M059J (cell line): ENCODE data around the gene CTR9. TPM values are rescaled to one million over a fixed set of nuclear protein-coding genes. Genes with fewer than 3 reads are reported as not detected.

ENCODE experiments used
- DNase-seq: peaks from one replicate; pipeline ENCODE4 v3.0.0-alpha.2; 2012; ENCODE audit warnings: low read depth
- total RNA-seq: library from RNA; depleted of rRNA; stranded (reverse); fragments of >200 nt; shearing (Covaris generic); gene quantifications from 2 replicates; pipeline ENCODE4 v1.2.3, GENCODE V29; 2014; rRNA removed

The CTR9 gene
- total RNA-seq: 21.5 and 27.8 TPM in 2 replicates

DNA sequence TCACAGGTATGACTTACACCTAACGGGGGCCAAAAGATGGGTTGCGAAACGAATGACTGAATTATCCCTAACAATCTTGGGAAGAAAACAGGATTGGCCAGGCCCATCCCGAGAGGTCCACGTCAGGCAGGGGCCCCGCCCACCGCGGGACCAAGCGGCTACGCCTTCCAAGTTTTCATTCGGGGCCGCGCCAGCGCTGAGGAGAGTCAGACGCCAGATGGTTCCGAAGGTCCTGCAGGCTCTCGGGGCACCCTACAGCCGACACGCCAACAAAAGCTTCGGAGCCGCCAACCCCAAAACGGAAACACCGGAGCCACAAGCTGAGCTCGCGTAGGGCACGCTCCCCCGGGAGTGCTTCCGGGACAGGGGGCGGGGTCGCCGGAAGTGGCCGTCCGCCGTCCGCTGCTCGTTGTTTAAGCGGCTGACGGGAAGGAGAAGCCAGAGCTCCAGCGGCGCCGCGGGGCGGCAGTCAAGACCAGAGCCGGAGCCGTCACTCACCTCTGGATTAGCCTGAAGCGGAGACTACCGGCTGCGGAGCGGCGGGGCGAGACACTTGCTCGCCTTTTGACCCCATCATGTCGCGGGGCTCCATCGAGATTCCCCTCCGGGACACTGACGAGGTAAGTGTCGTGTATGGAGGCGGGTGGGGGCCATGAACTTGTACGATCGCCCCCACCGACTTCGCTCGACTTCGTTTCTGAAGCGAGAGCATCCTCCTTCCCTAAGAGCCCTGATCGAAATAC lies at the start of gene CTR9:
Gene CTR9, plus strand, starts transcription at position 409 of the 743 bp plus-strand sequence. Its CDS starts 167 bp downstream, at position 576.
- DNase-seq: peak; percentile 92

DNA sequence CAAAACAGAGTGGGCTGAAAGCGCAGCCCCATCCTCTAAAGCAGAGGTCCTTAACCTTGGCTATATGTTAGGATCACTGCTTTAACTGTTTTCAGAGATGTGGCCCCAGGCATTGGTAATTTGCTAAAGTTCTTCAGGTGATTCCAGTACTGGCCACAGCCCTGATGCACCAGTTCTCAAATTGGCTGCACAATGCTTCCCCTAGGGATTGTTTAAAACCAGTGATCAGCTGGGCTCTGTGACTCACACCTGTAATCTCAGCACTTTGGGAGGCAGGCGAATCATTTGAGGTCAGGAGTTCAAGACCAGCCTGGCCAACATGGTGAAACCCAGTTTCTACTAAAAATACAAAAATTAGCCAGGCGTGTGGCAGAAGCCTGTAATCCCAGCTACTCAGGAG lies 49.1 kb upstream of the CTR9 start:
- DNase-seq: peak; percentile 81

DNA sequence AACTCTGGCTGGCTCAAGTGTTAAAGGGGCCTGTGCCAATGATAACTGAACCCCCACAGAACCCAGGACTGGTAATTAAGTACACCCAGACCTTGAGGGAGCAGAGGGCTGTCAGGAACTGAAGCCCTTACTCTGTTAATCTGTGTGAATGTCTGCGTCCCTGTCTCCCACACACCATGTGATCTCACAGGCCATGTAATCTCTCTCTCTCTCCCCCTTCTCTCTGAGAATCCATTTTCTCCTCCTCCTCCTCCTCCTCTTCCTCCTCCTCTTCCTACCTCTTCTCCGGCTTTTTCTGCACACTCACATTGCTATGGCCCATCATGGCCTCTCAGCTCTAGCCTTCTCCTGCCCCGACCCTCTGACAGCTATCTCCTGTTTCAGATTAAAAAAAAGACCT lies 42.9 kb upstream of the CTR9 start:
- DNase-seq: no peak

DNA sequence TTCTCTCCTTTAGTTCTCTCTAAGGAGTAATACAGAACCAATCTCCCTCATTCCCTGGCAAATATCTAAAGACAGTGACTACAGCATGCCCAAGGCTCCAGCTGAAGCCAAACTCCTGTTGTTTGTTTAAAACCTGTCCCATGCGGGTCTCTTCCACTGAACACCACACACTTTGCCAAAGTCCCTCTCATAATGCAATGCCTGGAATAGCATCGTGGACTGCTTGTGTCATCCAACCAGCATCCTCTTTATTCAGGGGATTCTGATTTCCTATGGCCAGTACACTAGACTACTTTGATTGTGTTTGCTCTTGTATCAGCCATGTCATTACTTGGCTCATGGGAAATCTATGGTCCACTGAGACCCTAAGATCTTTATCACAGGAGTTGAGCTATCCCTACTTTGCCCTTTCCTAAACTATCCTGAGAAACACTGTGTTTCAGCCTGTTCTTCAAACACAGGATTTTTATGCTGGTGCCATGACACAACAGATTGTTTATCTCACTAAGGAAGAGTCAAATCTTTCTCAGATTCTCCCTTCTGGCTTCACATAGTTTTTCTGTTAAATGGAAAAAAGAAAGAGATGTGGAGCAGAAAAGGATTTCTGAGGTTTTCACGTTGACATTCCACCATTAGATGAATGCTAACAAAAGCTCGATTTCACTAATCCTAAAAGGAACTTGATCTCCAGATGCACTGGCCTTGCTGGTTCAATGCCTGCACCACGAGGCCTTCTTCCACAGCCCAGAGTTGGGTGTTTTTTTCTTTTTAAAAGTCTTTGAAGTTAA lies 41.6 kb upstream of the CTR9 start:
- DNase-seq: no peak

DNA sequence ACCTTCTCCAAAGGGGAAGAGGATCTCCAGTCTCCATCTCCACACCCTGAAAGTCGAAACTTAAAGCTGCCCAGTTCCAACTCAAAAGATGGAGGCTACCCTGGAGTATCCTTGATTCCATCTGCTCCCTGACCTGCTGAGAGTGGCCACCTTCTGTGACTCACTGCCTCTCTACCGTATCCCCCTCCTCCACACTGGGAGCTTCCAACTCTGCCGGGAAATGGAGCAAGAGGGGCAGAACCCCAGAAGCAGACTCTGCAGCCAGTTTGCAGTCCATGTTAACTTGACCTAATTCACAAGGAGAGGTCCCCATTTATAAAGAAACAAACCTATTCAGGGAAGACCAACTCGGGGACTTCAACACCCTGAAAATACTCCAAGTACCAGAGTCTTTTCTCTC lies 35.5 kb upstream of the CTR9 start:
- DNase-seq: no peak

DNA sequence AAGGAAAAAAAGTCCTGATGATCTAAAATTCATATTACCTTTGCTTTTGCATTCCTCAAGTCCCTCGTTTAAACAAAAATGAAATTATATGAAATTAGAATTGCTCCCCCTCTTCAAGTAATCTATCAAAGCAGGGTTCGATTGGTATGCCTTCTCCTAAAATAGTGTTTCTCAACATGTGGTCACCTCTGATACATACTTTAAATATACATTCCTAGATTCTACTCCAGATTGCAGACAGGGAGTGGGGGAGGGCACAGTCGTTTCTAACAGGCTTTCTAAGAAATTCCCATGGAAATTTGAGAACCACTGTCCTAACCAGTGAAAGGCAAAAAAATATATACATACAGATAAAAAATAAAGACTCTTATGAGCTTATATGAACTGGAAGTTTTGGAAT lies 34.9 kb upstream of the CTR9 start:
- DNase-seq: no peak

DNA sequence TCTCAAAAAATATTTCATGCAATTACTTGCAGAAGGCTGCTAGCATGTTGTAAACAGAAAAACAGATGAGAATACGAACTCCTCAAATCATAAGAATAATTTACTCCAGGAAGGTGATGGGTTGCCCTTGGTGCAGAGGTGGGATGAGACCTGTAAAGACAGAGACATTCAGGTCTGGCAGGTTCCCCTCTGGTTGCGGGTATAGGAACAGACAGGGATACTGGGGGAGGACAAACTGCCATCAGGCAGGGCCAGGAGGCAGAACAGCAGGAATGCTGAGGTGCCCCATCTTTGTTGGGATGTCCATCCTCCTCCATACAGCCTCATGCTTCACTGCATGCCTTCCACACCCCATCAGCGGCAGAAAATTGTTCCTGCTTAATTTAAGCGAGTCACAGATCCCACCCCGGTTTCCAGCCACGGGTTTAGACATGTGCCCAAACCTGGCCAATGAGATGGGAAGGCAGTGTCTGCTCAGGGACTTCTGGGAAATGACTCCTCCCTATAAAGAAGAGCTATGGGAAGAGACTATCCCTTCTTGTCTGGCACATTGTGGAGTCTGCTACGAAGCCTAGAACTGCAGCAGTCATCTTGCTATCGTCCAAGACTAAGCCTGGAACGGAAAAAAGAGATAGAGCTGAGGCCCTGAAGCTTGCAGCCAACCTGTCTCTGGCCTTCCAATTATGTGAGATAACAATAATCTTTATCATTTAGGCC lies 34.3 kb upstream of the CTR9 start:
- no peak for DNase-seq

DNA sequence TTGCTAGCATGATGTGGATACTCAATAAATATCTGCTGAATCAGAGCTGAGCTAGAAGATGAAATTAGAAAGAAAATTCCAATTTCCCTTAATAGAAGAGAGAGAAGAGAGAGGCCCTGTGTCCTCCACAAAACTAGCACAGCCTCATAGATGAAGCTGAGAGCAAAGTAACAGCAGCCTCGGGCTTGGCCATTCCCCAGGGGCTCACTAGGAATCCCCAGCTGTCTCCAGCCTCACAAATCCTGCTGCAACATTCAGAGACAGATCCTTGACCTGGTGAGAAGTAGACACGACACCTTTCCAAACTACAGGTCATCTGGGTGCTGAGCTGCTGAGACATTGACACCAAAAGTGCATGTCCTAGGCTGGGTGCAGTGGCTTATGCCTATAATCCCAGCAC lies 31.4 kb upstream of the CTR9 start:
- no peak for DNase-seq

DNA sequence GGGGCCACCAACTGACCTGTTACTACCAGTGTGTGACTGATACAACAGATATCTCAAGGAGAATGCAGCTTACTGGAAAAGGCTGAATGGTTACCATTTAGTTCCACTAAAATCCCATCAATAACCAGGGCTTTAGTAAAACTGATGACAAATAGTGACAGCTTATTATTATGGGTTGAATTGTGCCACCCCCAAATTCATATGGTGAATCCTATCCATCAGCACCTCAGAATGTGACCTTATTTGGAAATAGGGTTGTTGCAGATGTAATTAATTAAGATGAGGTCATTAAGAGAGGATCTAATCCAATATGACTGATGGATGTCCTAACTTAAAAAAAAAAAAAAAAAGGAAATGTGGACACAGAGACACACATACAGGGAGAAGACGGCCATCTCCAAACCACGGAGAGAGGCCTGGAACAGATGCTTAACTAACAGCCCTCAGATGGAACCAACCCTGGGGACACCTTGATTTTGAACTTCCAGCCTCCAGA lies 30.1 kb upstream of the CTR9 start:
- no peak for DNase-seq

DNA sequence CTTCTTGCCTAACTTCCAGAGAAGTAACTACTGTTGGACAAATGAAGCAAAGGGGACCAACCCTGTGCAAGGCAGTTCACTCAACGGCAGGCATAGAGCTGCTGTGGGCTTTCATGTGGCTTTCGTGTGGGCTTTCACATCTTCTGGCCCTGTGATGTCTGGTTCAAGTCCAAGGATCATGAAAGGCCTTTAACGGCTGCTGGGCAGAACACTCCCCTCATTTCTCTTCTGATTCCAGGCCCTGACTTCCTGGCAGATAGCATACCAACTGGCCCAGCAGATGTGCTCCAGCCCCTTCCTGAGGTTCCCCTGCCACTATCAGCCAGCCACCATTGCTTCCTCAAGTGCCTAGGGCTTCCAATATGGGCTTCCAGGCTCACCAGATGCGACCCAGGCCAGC lies 28.7 kb upstream of the CTR9 start:
- DNase-seq: no peak

DNA sequence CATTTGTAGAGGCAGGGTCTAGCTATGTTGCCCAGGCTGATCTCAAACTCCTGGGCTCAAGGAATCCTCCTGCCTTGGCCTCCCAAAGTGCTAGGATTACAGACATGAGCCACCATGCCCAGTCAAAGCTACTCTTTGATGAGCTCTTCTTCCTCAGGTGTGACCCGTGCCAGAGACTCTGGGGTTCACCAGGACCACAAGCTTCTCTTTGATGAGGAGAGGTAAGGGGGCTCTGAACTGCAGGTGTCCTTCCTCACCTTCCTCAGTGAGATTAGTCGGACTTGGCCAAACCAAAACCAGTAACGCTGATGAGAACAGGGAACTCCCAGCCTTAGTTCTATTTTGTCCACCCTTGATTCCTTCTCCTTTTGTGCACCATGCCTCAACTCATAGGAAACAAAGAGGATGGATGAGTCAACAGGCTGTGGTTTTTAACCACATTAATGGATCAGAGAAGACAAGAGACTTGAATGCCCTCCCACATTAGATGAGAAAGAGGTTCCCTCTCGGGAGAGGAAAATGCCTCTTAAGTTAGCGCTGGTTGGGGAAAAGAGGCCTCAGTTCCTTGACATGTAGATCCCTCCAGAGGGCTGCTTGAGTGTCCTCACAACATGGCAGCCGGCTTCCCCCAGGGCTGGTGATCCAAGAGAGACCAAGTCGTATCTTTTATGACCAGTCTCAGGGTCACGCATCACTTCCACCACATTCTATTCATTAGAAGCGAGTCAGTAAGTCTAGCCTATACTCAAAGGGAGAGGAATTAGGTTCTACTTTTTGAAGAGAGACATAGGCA lies 25.7 kb upstream of the CTR9 start:
- peak; percentile 98 for DNase-seq

DNA sequence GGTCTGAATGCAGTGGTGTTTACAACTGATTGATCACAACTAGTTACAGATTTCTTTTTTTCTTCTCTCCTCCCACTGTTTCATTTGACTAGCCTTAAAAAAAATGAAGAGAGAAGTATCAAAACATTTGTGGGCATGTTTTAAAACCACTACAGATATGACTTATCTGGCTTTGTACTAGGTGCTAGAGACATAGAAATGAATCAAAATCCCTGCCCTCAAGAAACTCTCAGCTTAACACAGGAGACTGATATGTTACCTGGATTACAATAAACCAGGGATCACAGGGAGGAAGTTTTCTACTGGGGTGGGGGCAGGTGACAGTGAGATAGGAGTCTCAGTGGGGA lies 25.2 kb upstream of the CTR9 start:
- DNase-seq: no peak

DNA sequence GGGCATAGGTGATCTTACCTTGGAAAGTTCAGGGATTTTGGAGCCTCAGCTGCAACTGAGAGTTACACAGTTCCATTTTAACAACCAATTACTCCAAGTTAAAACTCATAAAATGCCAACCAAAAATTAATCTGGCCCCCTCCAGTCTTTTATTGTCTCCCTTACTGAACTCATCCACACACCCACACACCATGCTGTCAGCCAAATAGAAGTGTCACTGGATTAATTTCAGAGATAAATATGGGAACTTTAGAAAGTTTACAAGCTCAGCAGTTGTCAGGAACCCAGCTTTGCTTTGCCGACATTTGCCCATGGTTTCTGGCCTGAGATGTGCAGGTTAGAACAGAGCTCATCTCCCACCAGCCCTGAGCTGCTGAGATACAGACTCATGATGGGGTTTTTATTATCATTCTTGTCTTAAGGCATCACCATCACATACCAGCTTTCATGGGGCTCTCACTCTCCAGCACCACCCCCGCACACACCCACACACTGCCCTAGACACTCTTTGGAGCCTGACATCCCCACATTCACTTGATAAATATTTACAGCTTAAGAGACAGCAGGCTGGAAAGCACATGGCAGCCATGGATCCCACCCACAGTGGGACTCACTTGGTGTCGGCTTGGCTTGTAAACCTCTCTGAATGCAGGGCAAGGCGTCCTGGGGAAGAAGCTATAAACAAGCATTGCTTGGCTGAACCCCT lies 23.7 kb upstream of the CTR9 start:
- DNase-seq: peak; percentile 56

DNA sequence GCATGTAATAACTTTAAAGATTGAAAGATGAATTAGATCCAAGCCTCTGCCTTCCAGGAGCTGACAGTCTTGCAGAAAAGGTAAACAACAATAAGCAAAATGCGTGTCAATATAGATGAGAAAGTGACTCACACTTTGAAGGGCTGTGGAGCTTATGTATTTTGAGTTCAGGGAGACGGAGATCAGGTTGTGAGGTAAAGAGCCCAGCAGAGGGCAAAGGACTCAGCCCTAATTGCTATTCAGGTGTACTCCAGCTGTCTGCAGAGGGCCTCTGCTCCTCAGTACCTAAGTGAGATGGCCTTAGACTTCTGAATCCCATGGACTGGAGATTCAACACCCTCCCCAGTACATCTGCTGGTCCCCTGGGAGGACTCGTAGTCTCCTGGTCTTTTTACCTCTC lies 22.9 kb upstream of the CTR9 start:
- no peak for DNase-seq

DNA sequence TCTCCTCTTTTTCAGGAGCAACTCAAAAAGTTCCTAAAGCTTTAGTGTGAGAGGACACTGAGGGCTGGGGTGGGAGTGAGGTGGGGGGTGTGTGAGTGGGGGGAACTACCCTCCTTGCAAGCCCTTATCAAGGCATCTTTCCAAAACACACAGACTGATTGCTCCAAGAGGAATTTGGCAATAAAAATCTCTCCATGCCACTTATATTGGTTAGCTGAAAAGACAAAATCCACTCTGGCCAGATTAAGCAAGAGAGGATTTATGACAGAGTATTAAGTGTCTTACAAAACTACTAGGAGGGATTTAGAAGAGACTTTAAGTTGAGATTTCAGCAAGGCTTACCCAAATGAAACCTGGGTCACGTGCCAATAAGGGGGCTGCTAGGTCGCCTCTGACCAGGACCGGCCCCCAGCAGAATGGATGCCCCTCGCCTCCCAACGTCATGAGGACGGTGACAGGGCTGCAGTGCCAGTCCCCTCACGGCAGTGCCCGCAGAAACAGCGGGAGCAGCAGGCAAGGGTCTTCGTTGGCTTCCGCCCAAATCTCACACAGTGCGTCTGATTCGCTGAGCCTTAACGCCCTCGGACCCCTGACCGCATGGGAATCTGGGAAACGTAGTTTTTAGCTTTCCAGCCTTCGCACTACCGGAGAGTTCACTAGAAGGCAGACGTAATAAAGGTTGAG lies 22.1 kb upstream of the CTR9 start:
- DNase-seq: peak; percentile 22

DNA sequence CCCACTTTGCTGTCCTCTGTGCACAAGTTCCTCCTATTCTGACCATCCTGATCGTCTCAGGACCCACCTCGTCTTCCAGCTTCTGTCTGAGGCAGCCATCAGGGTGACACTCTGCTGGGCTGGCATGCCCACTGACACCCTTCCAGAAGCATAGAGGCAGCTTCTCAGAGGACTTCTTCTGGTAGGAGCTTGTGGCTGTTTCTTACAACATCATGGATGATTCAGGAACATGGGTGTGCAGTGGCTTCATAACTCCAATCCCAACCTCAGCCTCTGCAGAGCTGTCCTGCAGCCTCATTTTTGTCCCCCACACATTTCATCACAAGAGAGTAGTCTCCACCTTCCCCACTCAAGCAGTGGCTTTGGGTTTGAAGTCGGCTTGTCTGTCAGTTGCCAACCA lies 20.9 kb upstream of the CTR9 start:
- no peak for DNase-seq

DNA sequence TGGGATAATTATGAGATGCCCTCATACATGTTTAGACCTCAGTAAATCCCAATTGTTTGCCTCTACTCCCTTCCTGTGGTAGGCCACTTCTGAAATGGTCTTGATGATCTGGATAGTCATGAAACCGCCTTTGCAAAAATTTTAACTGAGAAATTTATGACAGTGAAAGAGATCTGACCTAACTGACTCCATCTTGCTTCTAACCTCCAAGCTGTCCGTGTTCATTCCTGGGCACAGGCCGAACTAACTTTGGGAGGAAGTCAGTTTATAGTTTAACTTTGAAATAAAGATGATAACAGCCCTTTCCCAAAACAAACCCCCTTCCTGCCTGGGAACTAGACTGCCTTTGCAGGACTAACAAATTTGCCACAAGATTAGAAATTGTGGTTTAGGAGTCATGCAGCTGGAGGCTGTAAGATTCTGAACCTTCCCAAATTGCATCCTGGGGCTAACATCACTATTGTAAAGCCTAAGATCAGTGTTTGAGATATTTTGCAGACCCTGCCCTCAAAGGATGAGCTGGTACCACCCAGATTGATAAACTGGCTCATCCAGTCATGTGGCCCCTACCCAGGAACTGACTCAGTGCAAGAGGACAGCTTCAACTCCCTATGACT lies 19.9 kb upstream of the CTR9 start:
- DNase-seq: peak; percentile 86

DNA sequence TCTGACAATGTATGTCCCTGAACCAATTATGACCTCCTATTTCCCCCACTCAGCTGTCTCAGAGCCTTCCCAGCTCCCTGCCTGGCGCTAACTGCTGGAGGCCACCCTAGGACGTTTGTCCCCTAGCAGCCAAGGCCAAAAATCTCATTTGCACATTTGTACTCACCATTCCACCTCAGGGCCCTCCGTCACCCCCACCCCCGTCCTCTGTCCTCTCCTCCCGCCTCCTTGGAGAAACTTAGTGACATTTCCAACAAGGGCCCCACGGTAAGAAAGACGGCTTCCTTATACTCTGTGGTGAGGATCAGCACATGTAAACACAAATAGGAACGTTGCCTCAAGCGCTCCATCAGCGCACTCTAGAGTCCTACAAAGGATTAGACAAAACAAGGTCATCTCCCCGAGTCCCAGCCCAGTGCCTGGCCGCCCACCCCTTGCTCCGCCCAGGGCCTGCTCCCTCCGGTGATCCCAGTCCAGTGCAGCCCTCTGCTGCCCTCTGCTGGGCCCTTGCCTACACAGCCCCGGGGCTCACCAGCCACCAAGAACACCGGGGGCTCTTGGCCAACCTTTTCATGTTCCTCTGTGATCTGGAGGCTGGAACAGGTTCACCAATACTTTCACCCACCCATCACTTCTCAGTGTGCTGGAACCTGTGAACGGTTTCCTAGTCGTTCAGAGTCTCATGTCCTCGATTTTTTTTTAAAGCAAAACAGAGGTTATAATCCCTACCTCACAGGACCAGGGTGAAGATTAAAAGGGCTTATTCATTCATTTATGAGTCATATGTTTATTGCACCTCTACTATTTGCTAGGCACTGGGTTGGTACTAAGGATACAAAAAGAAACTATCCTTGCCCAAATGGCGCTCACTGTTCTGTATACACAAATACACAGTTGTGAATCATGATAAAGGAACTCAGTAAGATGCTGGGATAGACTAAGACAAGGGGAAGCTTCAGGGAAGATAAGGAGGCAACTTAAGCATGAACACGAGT lies 15.3 kb upstream of the CTR9 start:
- DNase-seq: peak; percentile 98
